ENCODE data around the gene PDE6B.

Gene PDE6B

DNA sequence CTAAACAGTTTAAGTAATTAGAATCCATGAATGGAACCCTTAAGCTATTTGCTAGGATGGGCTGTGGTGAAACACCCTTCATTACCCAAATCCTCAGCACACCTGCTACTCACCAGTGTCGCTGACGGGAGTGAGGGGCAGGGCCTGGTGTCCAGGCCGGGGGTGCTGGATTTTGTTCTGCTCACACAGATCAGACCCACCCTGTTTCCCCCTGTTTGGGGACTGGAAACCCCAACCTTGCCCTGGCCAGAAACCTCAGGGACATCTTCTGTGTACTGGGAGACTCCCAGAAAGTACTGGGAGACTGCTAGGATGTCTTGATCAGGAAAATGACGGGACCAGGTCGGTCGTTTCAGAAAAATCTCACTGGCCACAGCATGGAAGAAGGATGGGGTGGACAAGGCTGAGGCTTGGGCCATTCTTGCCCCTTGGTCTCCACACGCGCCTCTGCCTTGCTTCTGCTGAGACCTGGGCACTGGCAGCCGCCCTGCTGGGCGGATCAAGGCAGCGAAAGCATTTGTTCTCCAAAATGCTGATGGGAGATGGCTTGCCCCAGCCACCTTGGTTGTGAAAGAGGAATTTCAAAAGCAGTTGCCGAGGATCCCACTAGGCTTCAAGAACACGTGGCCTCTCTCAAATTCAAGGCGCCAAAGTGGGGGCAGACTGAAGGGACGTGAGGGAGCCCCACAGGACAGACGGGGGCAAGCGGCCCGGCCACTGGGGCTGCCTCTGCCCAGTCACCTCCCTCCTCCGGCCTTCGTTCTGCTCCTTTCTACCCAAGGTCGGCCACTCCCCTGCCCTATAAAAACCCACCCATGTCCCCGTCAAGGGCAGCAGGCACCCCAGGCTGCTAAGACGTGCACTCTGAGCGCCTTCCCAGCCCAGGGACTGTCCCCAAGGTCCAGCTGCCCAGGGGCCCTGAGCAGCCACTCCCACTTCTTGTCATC, 23.5 kb upstream of the PDE6B start:
- Histone ChIP-seq H3K9me3 (ENCODE audit: control insufficient read depth, insufficient read depth, low read depth, low read length) (no peaks in the 10 kb centered on the region), H3K4me1 (ENCODE audit: control insufficient read depth, insufficient read depth, low read length) (peaks cover 3% of the 10 kb centered on the region; the same call in 1 of the 2 replicates), H3K36me3 (ENCODE audit: control insufficient read depth, insufficient read depth, low read length) (no peaks in the 10 kb centered on the region), H3K4me3 (ENCODE audit: low read depth, low read length) (no peak overlapping the region), H3K27me3 (ENCODE audit: control insufficient read depth, insufficient read depth, low read length) (peaks cover 11% of the 10 kb centered on the region; the same call in 1 of the 2 replicates), H3K27ac (ENCODE audit: low read depth, low read length) (no peak overlapping the region), H3K9ac (ENCODE audit: low read length) (no peak overlapping the region)

DNA sequence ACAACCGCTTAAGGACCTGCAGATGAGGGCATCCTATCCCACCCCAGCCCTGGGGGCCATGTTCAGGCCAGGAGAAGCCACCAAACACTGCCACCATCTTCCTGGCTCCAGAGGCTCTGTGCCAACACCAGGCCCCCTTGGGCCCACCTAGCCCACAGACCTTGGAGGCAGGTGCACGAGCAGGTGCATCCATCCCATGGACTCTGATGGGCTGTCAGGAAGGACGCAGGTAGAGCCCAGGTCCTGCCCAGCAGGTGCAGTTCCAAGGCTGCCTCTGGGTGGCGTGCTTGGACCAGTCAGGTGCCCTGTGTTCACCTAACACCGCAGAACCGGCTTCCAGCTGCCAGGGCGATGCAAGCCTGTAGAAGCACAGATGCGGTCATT, 22.8 kb upstream of the PDE6B start:
- no peak overlapping the region for H3K9ac ChIP-seq (ENCODE audit: low read length)
- H3K4me3 ChIP-seq (ENCODE audit: low read depth, low read length): no peak overlapping the region
- H3K4me1 ChIP-seq (ENCODE audit: control insufficient read depth, insufficient read depth, low read length): peaks cover 3% of the 10 kb centered on the region; the same call in 1 of the 2 replicates
- H3K27ac ChIP-seq (ENCODE audit: low read depth, low read length): no peak overlapping the region
- no peaks in the 10 kb centered on the region for H3K36me3 ChIP-seq (ENCODE audit: control insufficient read depth, insufficient read depth, low read length)
- H3K9me3 ChIP-seq (ENCODE audit: control insufficient read depth, insufficient read depth, low read depth, low read length): no peaks in the 10 kb centered on the region
- peaks cover 7% of the 10 kb centered on the region; the same call in 1 of the 2 replicates for H3K27me3 ChIP-seq (ENCODE audit: control insufficient read depth, insufficient read depth, low read length)

DNA sequence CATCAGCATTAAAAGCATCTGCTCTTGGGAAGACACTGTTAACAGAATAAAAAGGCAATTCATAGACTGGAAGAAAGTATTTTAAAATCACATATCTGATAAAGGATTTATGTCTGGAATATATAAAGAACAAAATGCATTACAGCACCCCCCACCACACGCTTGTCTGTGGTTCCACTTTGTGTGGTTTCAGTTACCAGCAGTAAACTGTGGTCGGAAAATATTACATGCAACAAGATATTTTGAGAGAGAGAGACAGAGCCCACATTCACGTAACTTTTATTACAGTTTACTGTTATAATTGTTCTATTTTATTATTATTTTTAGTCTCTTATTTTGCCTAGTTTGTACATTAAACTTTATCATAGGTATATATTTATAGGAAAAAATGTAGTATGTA, 21.2 kb upstream of the PDE6B start:
- H3K36me3 ChIP-seq (ENCODE audit: control insufficient read depth, insufficient read depth, low read length): no peaks in the 10 kb centered on the region
- H3K27ac ChIP-seq (ENCODE audit: low read depth, low read length): no peak overlapping the region
- no peak overlapping the region for H3K4me3 ChIP-seq (ENCODE audit: low read depth, low read length)
- H3K4me1 ChIP-seq (ENCODE audit: control insufficient read depth, insufficient read depth, low read length): peaks cover 3% of the 10 kb centered on the region; the same call in 1 of the 2 replicates
- no peak overlapping the region for H3K9ac ChIP-seq (ENCODE audit: low read length)
- no peaks in the 10 kb centered on the region for H3K9me3 ChIP-seq (ENCODE audit: control insufficient read depth, insufficient read depth, low read depth, low read length)
- peaks cover 7% of the 10 kb centered on the region; the same call in 1 of the 2 replicates for H3K27me3 ChIP-seq (ENCODE audit: control insufficient read depth, insufficient read depth, low read length)

DNA sequence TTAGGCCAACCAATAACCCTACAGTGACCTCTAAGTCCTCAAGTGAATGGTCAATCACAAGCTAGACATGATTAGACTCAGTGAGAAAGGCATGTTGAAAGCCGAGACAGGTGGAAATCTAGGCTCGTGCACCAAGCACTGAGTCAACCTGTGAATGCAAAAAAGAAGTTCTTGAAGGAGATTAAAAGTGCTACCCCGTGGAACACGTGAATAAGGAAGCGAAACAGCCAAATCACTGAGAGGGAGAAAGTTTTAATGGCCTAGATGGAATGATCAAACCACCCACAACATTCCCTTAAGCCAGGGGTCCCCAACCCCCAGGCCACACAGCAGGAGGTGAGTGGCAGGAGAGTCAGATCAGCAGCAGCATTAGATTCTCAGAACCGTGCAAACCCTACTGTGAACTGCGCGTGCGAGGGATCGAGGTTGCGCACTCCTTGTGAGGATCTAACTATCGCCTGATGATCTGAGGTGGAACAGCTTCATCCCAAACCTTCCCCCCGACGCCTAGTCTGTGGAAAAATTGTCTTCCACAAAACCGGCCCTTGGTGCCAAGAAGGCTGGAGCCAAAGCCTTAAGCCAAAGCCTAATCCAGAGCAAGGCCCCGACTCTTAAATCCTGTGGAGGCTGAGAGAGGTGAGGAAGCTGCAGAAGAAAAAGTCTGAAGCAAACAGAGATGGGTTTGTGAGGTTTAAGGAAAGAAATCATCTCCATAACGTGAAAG, 19.5 kb upstream of the PDE6B start:
- H3K4me3 ChIP-seq (ENCODE audit: low read depth, low read length): no peak overlapping the region
- H3K9me3 ChIP-seq (ENCODE audit: control insufficient read depth, insufficient read depth, low read depth, low read length): peaks cover 5% of the 10 kb centered on the region; the same call in 1 of the 2 replicates
- H3K27me3 ChIP-seq (ENCODE audit: control insufficient read depth, insufficient read depth, low read length): peaks cover 7% of the 10 kb centered on the region; the same call in 1 of the 2 replicates
- no peak overlapping the region for H3K27ac ChIP-seq (ENCODE audit: low read depth, low read length)
- H3K4me1 ChIP-seq (ENCODE audit: control insufficient read depth, insufficient read depth, low read length): peaks cover 3% of the 10 kb centered on the region; the same call in 1 of the 2 replicates
- H3K9ac ChIP-seq (ENCODE audit: low read length): no peak overlapping the region
- H3K36me3 ChIP-seq (ENCODE audit: control insufficient read depth, insufficient read depth, low read length): no peaks in the 10 kb centered on the region

DNA sequence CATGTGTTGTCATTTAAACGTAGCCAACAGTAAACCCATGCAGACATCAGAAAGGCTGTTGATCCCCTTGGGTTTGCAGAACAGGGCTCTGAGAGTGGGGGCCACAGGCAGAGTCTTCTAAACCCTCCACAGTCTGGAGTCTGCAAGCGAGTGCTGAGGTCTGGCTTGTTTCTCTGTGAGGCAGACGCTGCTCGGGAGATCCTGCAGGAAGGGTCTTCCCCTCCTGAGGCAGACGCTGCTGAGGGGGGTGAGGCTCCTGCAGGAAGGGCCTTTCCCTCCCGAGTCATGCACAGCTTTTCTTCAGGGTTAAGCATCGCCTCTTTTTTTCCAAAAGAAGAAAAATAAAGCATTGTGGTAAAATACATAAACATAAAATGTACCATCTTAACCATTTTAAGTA, 17.1 kb upstream of the PDE6B start:
- peaks cover 7% of the 10 kb centered on the region; the same call in 1 of the 2 replicates for H3K27me3 ChIP-seq (ENCODE audit: control insufficient read depth, insufficient read depth, low read length)
- peaks cover 5% of the 10 kb centered on the region; the same call in 1 of the 2 replicates for H3K9me3 ChIP-seq (ENCODE audit: control insufficient read depth, insufficient read depth, low read depth, low read length)
- H3K27ac ChIP-seq (ENCODE audit: low read depth, low read length): no peak overlapping the region
- H3K9ac ChIP-seq (ENCODE audit: low read length): no peak overlapping the region
- no peak overlapping the region for H3K4me3 ChIP-seq (ENCODE audit: low read depth, low read length)
- no peaks in the 10 kb centered on the region for H3K4me1 ChIP-seq (ENCODE audit: control insufficient read depth, insufficient read depth, low read length)
- H3K36me3 ChIP-seq (ENCODE audit: control insufficient read depth, insufficient read depth, low read length): no peaks in the 10 kb centered on the region

DNA sequence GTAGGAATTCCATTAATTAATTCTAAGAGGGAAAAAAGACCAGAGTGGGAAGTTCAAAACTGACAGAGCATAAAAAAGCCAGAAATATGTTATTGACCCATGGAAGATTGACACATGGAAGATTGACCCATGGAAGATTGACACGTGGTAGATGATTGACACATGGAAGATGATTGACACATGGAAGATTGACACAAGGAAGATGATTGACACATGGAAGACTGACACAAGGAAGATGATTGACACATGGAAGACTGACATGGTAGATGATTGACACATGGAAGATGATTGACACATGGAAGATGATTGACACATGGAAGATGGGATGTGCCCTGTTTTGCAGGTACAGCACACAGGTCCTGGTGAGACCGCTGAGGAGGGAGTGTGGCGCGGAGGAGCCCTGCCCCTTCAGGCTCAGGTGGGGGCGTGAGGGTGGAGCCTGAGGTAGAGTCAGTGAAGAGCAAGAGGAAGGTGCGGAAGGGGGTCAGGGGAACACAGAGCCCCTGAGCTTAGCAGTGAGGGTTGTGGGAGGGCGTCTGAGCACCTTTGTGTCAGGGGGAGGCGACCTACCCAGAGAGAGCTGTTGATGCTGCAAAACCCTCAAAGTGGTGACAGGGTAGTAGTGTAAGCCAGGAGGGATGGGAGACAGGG, 15.8 kb upstream of the PDE6B start:
- H3K9me3 ChIP-seq (ENCODE audit: control insufficient read depth, insufficient read depth, low read depth, low read length): peaks cover 5% of the 10 kb centered on the region; the same call in 1 of the 2 replicates
- H3K4me3 ChIP-seq (ENCODE audit: low read depth, low read length): no peak overlapping the region
- H3K27ac ChIP-seq (ENCODE audit: low read depth, low read length): no peak overlapping the region
- H3K4me1 ChIP-seq (ENCODE audit: control insufficient read depth, insufficient read depth, low read length): no peaks in the 10 kb centered on the region
- no peaks in the 10 kb centered on the region for H3K36me3 ChIP-seq (ENCODE audit: control insufficient read depth, insufficient read depth, low read length)
- H3K9ac ChIP-seq (ENCODE audit: low read length): no peak overlapping the region
- H3K27me3 ChIP-seq (ENCODE audit: control insufficient read depth, insufficient read depth, low read length): peaks cover 7% of the 10 kb centered on the region; the same call in 1 of the 2 replicates

DNA sequence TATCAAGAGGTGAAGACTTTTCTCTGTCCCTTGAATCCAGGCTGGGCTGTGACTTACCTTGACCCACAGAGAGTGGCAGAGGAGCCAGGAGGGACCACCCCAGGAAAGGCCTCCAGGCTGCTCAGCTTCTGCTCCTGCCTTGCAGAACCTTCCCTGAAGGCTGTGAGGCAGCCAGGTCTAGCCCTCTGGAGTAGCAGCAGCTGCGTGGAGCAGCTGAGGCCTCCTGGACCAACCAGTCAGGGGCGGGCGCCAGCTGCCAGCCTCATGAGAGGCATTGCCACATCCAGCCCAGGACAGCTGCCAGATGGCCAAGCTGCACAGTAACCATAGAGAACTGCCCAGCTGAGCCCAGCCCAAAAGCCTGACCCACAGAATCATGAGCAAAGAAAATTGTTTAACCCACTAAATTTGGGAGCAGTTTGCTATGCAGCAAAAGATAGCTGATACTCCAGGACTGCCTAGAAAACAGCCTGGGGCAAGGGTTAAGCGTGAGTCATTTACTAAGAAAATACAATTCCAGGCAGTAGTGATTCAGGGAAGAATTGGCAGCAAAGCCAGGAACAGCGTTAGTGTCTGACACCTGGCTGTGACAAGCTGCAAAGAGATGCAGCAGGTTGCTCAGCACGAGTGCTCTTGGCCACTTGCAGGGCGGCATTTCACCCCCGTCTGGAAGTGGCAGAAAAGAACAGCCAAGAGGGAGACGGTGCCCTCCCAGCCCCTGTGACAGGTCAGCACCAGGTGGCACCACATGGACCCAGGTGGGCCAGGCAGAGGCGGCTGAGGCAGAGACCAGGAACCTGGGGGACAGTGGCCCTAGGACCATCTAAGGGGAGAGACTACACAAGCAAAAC, 14.7 kb upstream of the PDE6B start:
- Histone ChIP-seq H3K4me3 (ENCODE audit: low read depth, low read length) (no peak overlapping the region), H3K36me3 (ENCODE audit: control insufficient read depth, insufficient read depth, low read length) (no peaks in the 10 kb centered on the region), H3K27ac (ENCODE audit: low read depth, low read length) (no peak overlapping the region), H3K9ac (ENCODE audit: low read length) (no peak overlapping the region), H3K4me1 (ENCODE audit: control insufficient read depth, insufficient read depth, low read length) (no peaks in the 10 kb centered on the region), H3K27me3 (ENCODE audit: control insufficient read depth, insufficient read depth, low read length) (peaks cover 7% of the 10 kb centered on the region; the same call in 1 of the 2 replicates), H3K9me3 (ENCODE audit: control insufficient read depth, insufficient read depth, low read depth, low read length) (peaks cover 5% of the 10 kb centered on the region; the same call in 1 of the 2 replicates)

DNA sequence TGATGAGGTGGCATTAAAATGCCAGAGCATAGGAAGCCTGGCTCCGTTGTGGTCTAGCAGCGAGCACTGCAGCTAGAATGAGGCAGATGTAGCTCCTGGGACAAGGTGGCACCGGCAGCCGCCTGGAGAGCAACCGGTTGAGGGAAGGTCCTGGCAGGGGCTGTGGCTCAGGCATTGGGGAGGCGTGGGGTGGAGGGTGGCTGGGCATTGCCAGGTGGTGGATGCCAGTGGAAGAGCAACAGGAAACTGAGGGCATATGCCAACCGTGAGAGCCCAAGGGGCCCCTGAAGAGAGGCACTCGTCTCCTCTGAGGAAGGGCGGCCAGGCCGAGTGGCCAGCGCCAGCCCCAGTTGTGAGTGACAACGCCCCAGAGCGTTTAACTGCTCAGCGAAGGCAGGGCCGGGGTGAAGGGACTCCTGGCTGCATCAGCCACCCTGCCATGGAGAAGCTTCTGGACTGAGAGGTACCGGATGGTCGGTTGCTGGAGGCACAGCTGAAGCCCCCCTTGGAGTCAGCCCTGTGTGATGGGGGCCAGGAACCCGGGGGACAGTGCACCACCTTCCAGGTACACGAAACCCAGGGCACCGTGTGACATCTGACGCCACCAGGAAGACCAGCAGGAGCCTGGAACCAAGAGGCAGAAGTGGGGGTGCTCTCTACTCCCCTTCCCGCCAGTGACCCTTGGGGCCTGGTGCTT, 13.2 kb upstream of the PDE6B start:
- Histone ChIP-seq H3K27me3 (ENCODE audit: control insufficient read depth, insufficient read depth, low read length) (peaks cover 5% of the 10 kb centered on the region; the same call in 1 of the 2 replicates), H3K36me3 (ENCODE audit: control insufficient read depth, insufficient read depth, low read length) (no peaks in the 10 kb centered on the region), H3K9me3 (ENCODE audit: control insufficient read depth, insufficient read depth, low read depth, low read length) (peaks cover 5% of the 10 kb centered on the region; the same call in 1 of the 2 replicates), H3K9ac (ENCODE audit: low read length) (no peak overlapping the region), H3K4me3 (ENCODE audit: low read depth, low read length) (no peak overlapping the region), H3K4me1 (ENCODE audit: control insufficient read depth, insufficient read depth, low read length) (no peaks in the 10 kb centered on the region), H3K27ac (ENCODE audit: low read depth, low read length) (no peak overlapping the region)

DNA sequence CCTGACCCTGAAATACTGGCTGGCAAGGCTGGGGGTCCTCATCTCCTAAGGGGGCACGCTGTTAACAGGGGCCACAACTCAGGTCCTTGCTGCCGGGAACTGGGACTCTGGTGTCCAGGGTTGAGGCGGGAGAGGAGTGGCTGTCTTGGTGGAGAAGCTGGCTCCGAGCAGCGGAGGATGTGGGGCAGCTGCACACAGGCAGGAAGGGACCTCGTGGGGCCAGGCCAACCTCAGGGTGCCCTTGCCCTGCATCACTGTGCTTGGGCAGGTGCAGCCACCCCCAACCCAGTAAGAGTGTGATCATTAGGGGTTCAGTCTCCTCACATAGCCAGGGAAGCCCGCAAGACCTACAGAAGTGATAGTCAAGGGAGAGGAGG, 12.6 kb upstream of the PDE6B start:
- no peak overlapping the region for H3K9ac ChIP-seq (ENCODE audit: low read length)
- H3K27ac ChIP-seq (ENCODE audit: low read depth, low read length): no peak overlapping the region
- peaks cover 5% of the 10 kb centered on the region; the same call in 1 of the 2 replicates for H3K9me3 ChIP-seq (ENCODE audit: control insufficient read depth, insufficient read depth, low read depth, low read length)
- H3K4me3 ChIP-seq (ENCODE audit: low read depth, low read length): no peak overlapping the region
- H3K27me3 ChIP-seq (ENCODE audit: control insufficient read depth, insufficient read depth, low read length): peaks cover 5% of the 10 kb centered on the region; the same call in 1 of the 2 replicates
- H3K4me1 ChIP-seq (ENCODE audit: control insufficient read depth, insufficient read depth, low read length): no peaks in the 10 kb centered on the region; the same call in 1 of the 2 replicates
- H3K36me3 ChIP-seq (ENCODE audit: control insufficient read depth, insufficient read depth, low read length): no peaks in the 10 kb centered on the region

Data from HUES6 (cell line).